A673 (cell line): ENCODE data around the gene CNP. TPM values are rescaled to one million over a fixed set of nuclear protein-coding genes. Genes with fewer than 3 reads are reported as not detected.
A peak's percentile ranks its signal among the peaks of the same experiment; 100 is the strongest.
"Not testable (repeated sequence)": the region's sequence is repeated elsewhere in the genome, so short reads cannot be mapped to it uniquely, and the experiment has no call there.

Experiments
- BruUV-seq: library from RNA; stranded (reverse); fragments of 400-500 nt; replicated peaks from 2 replicates; lab custom pipeline; 2021; lab: Mats Ljungman, UMichigan
- CTCF ChIA-PET: fragments of 300-600 bp; sonication (Branson Sonifier 250); formaldehyde crosslinking; loops from one replicate; lab custom pipeline; 2022; ENCODE audit warnings: antibody characterized with exemption; lab: Charles Lee
- POLR2A ChIA-PET: fragments of 300-600 bp; sonication (Branson Sonifier 250); formaldehyde crosslinking; loops from one replicate; lab custom pipeline; 2022; ENCODE audit warnings: antibody characterized with exemption; ENCODE audit not compliant: low non-redundant PET; lab: Charles Lee
- DNase-seq: peaks from one replicate; pipeline ENCODE4 v3.0.0-alpha.2; 2015; ENCODE audit warnings: low spot score
- H3K27ac ChIP-seq: fragments of 200-600 bp; sonication (generic); 2 replicates; pipeline ENCODE4 v1.5.1; 2016; ENCODE audit warnings: mixed run types, low read depth, mild to moderate bottlenecking, mixed read lengths, antibody characterized with exemption, low read length; ENCODE audit not compliant: poor library complexity, severe bottlenecking
- H3K27me3 ChIP-seq: fragments of 200-600 bp; sonication (generic); replicated peaks from 2 replicates; pipeline ENCODE4 v1.6.1; 2017; ENCODE audit warnings: mixed run types, low read depth, mild to moderate bottlenecking, mixed read lengths, antibody characterized with exemption, low read length; ENCODE audit not compliant: insufficient read depth, poor library complexity
- H3K36me3 ChIP-seq: fragments of 200-600 bp; sonication (generic); 2 replicates; pipeline ENCODE4 v1.6.1; 2016; ENCODE audit warnings: mixed run types, mild to moderate bottlenecking, mixed read lengths, antibody characterized with exemption, low read length; ENCODE audit not compliant: insufficient read depth, poor library complexity, severe bottlenecking
- H3K4me1 ChIP-seq: fragments of 200-600 bp; sonication (generic); 2 replicates; pipeline ENCODE4 v1.6.1; 2017; ENCODE audit warnings: mixed run types, mild to moderate bottlenecking, mixed read lengths, antibody characterized with exemption, low read length; ENCODE audit not compliant: insufficient read depth, poor library complexity, severe bottlenecking
- H3K4me3 ChIP-seq: fragments of 200-600 bp; sonication (generic); 2 replicates; pipeline ENCODE4 v1.5.1; 2016; ENCODE audit warnings: low read depth, mixed run types, mild to moderate bottlenecking, mixed read lengths, low read length; ENCODE audit not compliant: poor library complexity, severe bottlenecking
- H3K9me3 ChIP-seq: fragments of 200-600 bp; sonication (generic); 2 replicates; pipeline ENCODE4 v1.6.1; 2016; ENCODE audit warnings: mixed run types, low read depth, mild to moderate bottlenecking, mixed read lengths, antibody characterized with exemption, low read length; ENCODE audit not compliant: poor library complexity, severe bottlenecking
- EZH2 ChIP-seq: fragments of 200-600 bp; sonication (generic); IDR thresholded peaks from 2 replicates; pipeline ENCODE4 v1.6.1; 2017; ENCODE audit warnings: borderline replicate concordance, low read depth, mild to moderate bottlenecking, mixed read lengths, antibody characterized with exemption, low read length; ENCODE audit not compliant: poor library complexity, severe bottlenecking
- intact Hi-C: fragments of 100-400 bp; cut with micrococcal nuclease; formaldehyde crosslinking; loops from one replicate; pipeline ENCODE4 v1.10.0; 2022; ENCODE audit not compliant: unreplicated experiment
- total RNA-seq: library from RNA; stranded (reverse); gene quantifications from 2 replicates; pipeline ENCODE4 v1.2.3, GENCODE V29; 2021
- TF ChIP-seq, protein P1 (sequence below): fragments of 300-800, 200-600 bp; sonication (generic); conservative IDR thresholded peaks from 2 replicates; pipeline ENCODE4 v1.5.1; 2017; ENCODE audit warnings: low read depth, mild to moderate bottlenecking, antibody characterized with exemption, low read length, moderate library complexity, mixed read lengths

Gene CNP
- total RNA-seq, 1 experiment from 2014 or later = 55.6 TPM

DNA sequence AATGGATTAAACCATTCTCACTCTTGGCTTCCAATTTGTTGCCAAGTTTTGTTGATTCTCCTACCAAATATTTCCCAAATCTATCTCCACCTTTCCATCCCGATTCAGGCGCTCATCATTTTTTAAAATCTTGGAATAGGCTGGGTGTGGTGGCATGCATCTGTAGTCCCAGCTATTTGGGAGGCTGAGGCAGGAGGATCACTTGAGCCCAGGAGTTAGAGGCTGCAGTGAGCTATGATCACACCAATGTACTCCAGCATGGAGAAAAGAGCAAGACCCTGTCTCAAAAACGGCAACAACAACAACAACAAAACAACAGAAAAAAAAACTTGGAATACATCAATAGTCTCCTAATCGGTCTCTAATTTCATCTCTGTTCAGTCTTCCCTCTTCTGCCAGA, 52.4 kb downstream of the CNP start:
- CTCF ChIA-PET = interaction anchor here (1.1 kb wide), 1 partner anchor 53 kb away, joined by 9 read pairs; the partner anchor contains the start of gene CNP
- BruUV-seq = no TSS peak
- intact Hi-C loops = no loop called here
- TF ChIP-seq, protein P1, sequence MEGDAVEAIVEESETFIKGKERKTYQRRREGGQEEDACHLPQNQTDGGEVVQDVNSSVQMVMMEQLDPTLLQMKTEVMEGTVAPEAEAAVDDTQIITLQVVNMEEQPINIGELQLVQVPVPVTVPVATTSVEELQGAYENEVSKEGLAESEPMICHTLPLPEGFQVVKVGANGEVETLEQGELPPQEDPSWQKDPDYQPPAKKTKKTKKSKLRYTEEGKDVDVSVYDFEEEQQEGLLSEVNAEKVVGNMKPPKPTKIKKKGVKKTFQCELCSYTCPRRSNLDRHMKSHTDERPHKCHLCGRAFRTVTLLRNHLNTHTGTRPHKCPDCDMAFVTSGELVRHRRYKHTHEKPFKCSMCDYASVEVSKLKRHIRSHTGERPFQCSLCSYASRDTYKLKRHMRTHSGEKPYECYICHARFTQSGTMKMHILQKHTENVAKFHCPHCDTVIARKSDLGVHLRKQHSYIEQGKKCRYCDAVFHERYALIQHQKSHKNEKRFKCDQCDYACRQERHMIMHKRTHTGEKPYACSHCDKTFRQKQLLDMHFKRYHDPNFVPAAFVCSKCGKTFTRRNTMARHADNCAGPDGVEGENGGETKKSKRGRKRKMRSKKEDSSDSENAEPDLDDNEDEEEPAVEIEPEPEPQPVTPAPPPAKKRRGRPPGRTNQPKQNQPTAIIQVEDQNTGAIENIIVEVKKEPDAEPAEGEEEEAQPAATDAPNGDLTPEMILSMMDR = no peak
- TF ChIP-seq EZH2 = no peak
- Histone ChIP-seq H3K9me3 (no peaks in the 10 kb centered on the region), H3K4me3 (no peak overlapping the region), H3K27ac (no peak overlapping the region), H3K36me3 (no peaks in the 10 kb centered on the region), H3K27me3 (no peaks in the 10 kb centered on the region), H3K4me1 (no peaks in the 10 kb centered on the region)
- no peak for DNase-seq
- POLR2A ChIA-PET = interaction anchor here (0.7 kb wide), 1 partner anchor 187 kb away, joined by 3 read pairs; no protein-coding TSS in a partner anchor

DNA sequence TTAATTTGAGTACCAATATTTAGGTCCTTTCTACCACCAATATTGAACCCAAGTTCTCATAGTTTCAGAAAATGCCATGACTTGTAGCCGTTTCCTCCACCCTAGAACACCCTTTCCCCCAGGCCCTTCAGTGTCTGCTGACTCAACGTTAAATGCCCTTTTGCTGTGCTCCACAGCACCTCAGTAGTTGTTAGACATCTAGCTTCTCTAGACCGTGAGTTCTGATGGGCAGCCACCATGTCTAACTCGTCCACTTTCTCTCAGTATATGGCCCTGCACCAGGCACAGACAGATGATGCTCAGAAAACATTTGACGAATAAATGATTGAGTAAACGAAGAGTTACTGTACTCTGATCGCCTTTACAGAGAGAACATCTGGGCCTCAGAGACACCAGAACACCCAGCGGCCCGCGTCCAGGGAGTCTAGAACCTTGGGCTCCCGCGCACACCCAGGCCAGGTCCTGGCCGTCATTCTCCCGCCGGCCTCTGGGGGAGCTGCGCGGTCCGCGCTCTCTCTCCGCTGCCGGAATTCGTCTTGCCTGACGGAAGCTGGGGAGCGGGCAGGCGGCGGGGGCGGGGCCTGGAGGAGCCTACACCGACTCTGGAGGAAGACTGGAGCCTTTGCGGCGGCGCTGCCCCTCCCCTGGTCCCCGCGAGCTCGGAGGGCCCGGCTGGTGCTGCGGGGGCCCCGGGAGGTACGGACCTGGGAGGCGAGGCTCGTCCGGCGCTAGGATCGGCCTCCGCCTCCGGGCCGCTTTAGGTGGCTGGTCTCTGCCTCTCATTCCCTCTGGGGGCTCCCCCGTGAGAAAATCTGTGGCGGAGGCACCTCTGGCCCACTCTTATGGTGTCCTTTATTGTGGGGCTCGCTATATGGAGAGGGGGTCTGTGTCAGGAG, 53.2 kb downstream of the CNP start, which contains the start of gene NKIRAS2:
TSS of gene NKIRAS2 (plus strand) at position 582 of the 896 bp plus-strand sequence. CDS start 1,488 bp downstream, outside the sequence.
- Histone ChIP-seq H3K9me3 (no peaks in the 10 kb centered on the region), H3K4me1 (no peaks in the 10 kb centered on the region), H3K27me3 (no peaks in the 10 kb centered on the region), H3K36me3 (no peaks in the 10 kb centered on the region), H3K4me3 (peak within 1 kb of the TSS; percentile 82), H3K27ac (peak within 1 kb of the TSS; percentile 84)
- CTCF ChIA-PET = interaction anchor here (0.5 to 0.8 kb wide), 2 partner anchors 14 to 16 kb away, joined by 3 to 15 read pairs; no protein-coding TSS in a partner anchor
- TF ChIP-seq, protein P1 = peak; percentile 75
- no peak for TF ChIP-seq EZH2
- intact Hi-C loops = no loop called here
- BruUV-seq = no TSS peak
- peak; percentile 87 for DNase-seq
- POLR2A ChIA-PET = interaction anchor here (0.6 kb wide), 2 partner anchors 14 to 280 kb away, joined by 3 read pairs; no protein-coding TSS in a partner anchor

DNA sequence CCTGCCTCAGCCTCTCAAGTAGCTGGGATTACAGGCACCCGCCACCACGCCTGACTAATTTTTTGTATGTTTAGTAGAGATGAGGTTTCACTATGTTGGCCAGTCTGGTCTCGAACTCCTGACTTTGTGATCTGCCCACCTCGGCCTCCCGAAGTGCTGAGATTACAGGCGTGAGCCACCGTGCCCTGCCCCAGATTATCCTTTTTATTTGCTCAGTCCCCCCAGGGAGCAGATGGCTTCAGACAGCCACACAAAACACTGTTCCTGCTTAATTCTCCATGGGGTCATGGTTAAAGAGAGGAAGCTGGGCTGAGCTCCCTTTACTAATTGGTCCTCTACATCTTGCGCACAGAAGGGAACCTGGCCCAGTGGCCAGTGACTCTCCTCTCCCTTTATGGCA, 54.2 kb downstream of the CNP start:
- H3K27ac ChIP-seq, H3K9me3 ChIP-seq, BruUV-seq, DNase-seq, POLR2A ChIA-PET, CTCF ChIA-PET, H3K27me3 ChIP-seq, H3K4me1 ChIP-seq, H3K36me3 ChIP-seq, intact Hi-C loops: not testable (repeated sequence)
- peak overlapping the region; percentile 82 for H3K4me3 ChIP-seq
